HG02981 (cell line): ENCODE data around the gene TNIP2.

ENCODE experiments used
- ATAC-seq: cut with Tn5 transposase; IDR thresholded peaks from one replicate; pipeline ENCODE4 v1.9.1; 2021; ENCODE audit warnings: mild to moderate bottlenecking, moderate library complexity; ENCODE audit not compliant: unreplicated experiment

The TNIP2 gene

GRCh38 chr4:2755821-2756690 is at the start of gene TNIP2:
Gene TNIP2 (minus strand): TSS chr4:2756336. CDS start chr4:2756289, 47 bp downstream.
- ATAC-seq: peak; percentile 56

- no peak for ATAC-seq
These were observed 48.9 kb upstream of the TNIP2 start for GRCh38 chr4:2804973-2805501.

- no peak for ATAC-seq
These were observed 48.4 kb upstream of the TNIP2 start for GRCh38 chr4:2804449-2804972.

- ATAC-seq: no peak
These were observed 47.7 kb upstream of the TNIP2 start for GRCh38 chr4:2803624-2804448.

- ATAC-seq: no peak
These were observed 46.7 kb upstream of the TNIP2 start for GRCh38 chr4:2802618-2803531.

- peak; percentile 35 for ATAC-seq
These were observed 44.8 kb upstream of the TNIP2 start for GRCh38 chr4:2800691-2801596.

GRCh38 chr4:2799971-2800690 is 44.0 kb upstream of the TNIP2 start:
- ATAC-seq: no peak

- ATAC-seq: no peak
These were observed 43.2 kb upstream of the TNIP2 start for GRCh38 chr4:2799224-2799911.

- peak; percentile 50 for ATAC-seq
These were observed 42.5 kb upstream of the TNIP2 start for GRCh38 chr4:2798399-2799223.

GRCh38 chr4:2797545-2798305 is 41.6 kb upstream of the TNIP2 start:
- ATAC-seq: no peak

GRCh38 chr4:2796849-2797544 is 40.9 kb upstream of the TNIP2 start:
- ATAC-seq: no peak

- ATAC-seq: no peak
These were observed 40.0 kb upstream of the TNIP2 start for GRCh38 chr4:2795893-2796848.

GRCh38 chr4:2795300-2795892 is 39.3 kb upstream of the TNIP2 start:
- no peak for ATAC-seq
